Stimulated activated naive CD4-positive, alpha-beta T cell (primary cell): ENCODE results near the gene AGPAT1.
"Not testable (repeated sequence)": the region's sequence is repeated elsewhere in the genome, so short reads cannot be mapped to it uniquely, and the experiment has no call there.

Experiments used
- DNase-seq, 6 experiments: peaks; one replicate each; lab custom pipeline; 2025; lab: John Stamatoyannopoulos, UW

Gene AGPAT1

GRCh38 chr6:32148289-32149091 lies 27.4 kb downstream of the AGPAT1 start:
- peak; percentile 53 to 81 (median 70) for DNase-seq

- DNase-seq = no peak
These were observed 28.3 kb downstream of the AGPAT1 start for GRCh38 chr6:32147401-32148132.

GRCh38 chr6:32146687-32147086 lies 29.2 kb downstream of the AGPAT1 start:
- no peak for DNase-seq

- no peak for DNase-seq
These were observed 29.6 kb downstream of the AGPAT1 start for GRCh38 chr6:32146287-32146686.

GRCh38 chr6:32144238-32144637 lies 31.6 kb downstream of the AGPAT1 start:
- DNase-seq = not testable (repeated sequence)

GRCh38 chr6:32140420-32141046 lies 35.4 kb downstream of the AGPAT1 start:
- no peak for DNase-seq

- DNase-seq = no peak
These were observed 36.3 kb downstream of the AGPAT1 start for GRCh38 chr6:32139590-32139989.

- no peak for DNase-seq
These were observed 38.4 kb downstream of the AGPAT1 start for GRCh38 chr6:32137454-32137853.

GRCh38 chr6:32133786-32134185 lies 42.1 kb downstream of the AGPAT1 start:
- no peak for DNase-seq

- DNase-seq = no peak
These were observed 43.8 kb downstream of the AGPAT1 start for GRCh38 chr6:32132110-32132509.

GRCh38 chr6:32131439-32131948 lies 44.4 kb downstream of the AGPAT1 start:
- DNase-seq = no peak

GRCh38 chr6:32129297-32130088 lies 46.4 kb downstream of the AGPAT1 start:
- no peak for DNase-seq

GRCh38 chr6:32128751-32129296 lies 47.1 kb downstream of the AGPAT1 start:
- no peak for DNase-seq

- peak; percentile 79 to 98 (median 97) for DNase-seq
These were observed 47.9 kb downstream of the AGPAT1 start, which contains the start of gene ATF6B for GRCh38 chr6:32127717-32128592. ATF6B (minus strand) TSS chr6:32128246; CDS start chr6:32128207, 39 bp downstream.

GRCh38 chr6:32127409-32127716 lies 48.5 kb downstream of the AGPAT1 start:
- DNase-seq = no peak

- no peak for DNase-seq
These were observed 49.0 kb downstream of the AGPAT1 start for GRCh38 chr6:32126880-32127279.

GRCh38 chr6:32123681-32124080 lies 52.2 kb downstream of the AGPAT1 start:
- no peak for DNase-seq

GRCh38 chr6:32120573-32121059 lies 55.3 kb downstream of the AGPAT1 start:
- no peak for DNase-seq

- DNase-seq = peak; percentile 19 to 70 (median 60)
These were observed 56.9 kb downstream of the AGPAT1 start for GRCh38 chr6:32118782-32119628.
